NCI-H345 (cell line): ENCODE results near the gene PLVAP.

Source experiments
- DNase-seq: peaks from one replicate; lab custom pipeline; 2025; lab: John Stamatoyannopoulos, UW

Gene PLVAP

GRCh38 chr19:17357078-17357666, 20.0 kb downstream of the PLVAP start:
- DNase-seq = no peak

- DNase-seq = no peak
Observed at GRCh38 chr19:17353386-17353785, 23.8 kb downstream of the PLVAP start.

- DNase-seq = no peak
Observed at GRCh38 chr19:17352608-17353280, 24.4 kb downstream of the PLVAP start.

GRCh38 chr19:17351815-17352435, 25.2 kb downstream of the PLVAP start:
- DNase-seq = no peak

GRCh38 chr19:17348700-17349099, 28.4 kb downstream of the PLVAP start:
- peak; percentile 23 for DNase-seq

GRCh38 chr19:17347877-17348276, 29.3 kb downstream of the PLVAP start:
- DNase-seq = no peak

- DNase-seq = no peak
Observed at GRCh38 chr19:17347361-17347760, 29.8 kb downstream of the PLVAP start.

- peak; percentile 57 for DNase-seq
Observed at GRCh38 chr19:17346109-17346671, 31.0 kb downstream of the PLVAP start.

GRCh38 chr19:17341845-17342244, 35.3 kb downstream of the PLVAP start:
- DNase-seq = no peak

- no peak for DNase-seq
Observed at GRCh38 chr19:17341386-17341785, 35.8 kb downstream of the PLVAP start.

- no peak for DNase-seq
Observed at GRCh38 chr19:17340871-17341357, 36.2 kb downstream of the PLVAP start.

- no peak for DNase-seq
Observed at GRCh38 chr19:17340302-17340870, 36.8 kb downstream of the PLVAP start.

- no peak for DNase-seq
Observed at GRCh38 chr19:17339088-17339741, 37.9 kb downstream of the PLVAP start.

GRCh38 chr19:17338433-17339078, 38.6 kb downstream of the PLVAP start:
- no peak for DNase-seq

GRCh38 chr19:17337675-17338432, 39.3 kb downstream of the PLVAP start:
- no peak for DNase-seq

- peak; percentile 98 for DNase-seq
Observed at GRCh38 chr19:17336872-17337674, 40.1 kb downstream of the PLVAP start, which contains the start of gene GTPBP3. GTPBP3 (plus strand) TSS chr19:17337553; CDS start chr19:17337612, 59 bp downstream.

GRCh38 chr19:17335575-17335974, 41.6 kb downstream of the PLVAP start:
- no peak for DNase-seq

GRCh38 chr19:17334414-17335409, 42.4 kb downstream of the PLVAP start, which contains the start of gene ANO8:
ANO8 (minus strand) TSS chr19:17334855; CDS start chr19:17334670, 185 bp downstream.
- DNase-seq = peak; percentile 94
